GM12891 (cell line): Measurements from ENCODE around the gene FOXB2.
"Not testable (repeated sequence)": the region's sequence is repeated elsewhere in the genome, so short reads cannot be mapped to it uniquely, and the experiment has no call there.

Source experiments
- DNase-seq: peaks from one replicate; pipeline ENCODE4 v3.0.0; 2011; ENCODE audit warnings: low spot score; ENCODE audit not compliant: insufficient read length
- FAIRE-seq: peaks from 2 replicates; lab custom pipeline; 2011; peaks lifted over from hg19 to GRCh38; lab: Jason Lieb, UNC
- PAX5 ChIP-seq: IDR thresholded peaks from 2 replicates; pipeline ENCODE4 v1.6.1; 2011; ENCODE audit warnings: low read length, moderate library complexity, mild to moderate bottlenecking; ENCODE audit not compliant: insufficient read depth, severe bottlenecking
- POLR2A ChIP-seq: IDR thresholded peaks from 2 replicates; pipeline ENCODE4 v1.6.1; 2011; ENCODE audit warnings: low read depth, low read length, control low read depth
- POLR2AphosphoS5 ChIP-seq: IDR thresholded peaks from 2 replicates; pipeline ENCODE4 v1.6.1; 2011; ENCODE audit warnings: low read depth, low read length, control low read depth
- POU2F2 ChIP-seq: IDR thresholded peaks from 2 replicates; pipeline ENCODE4 v1.6.1; 2011; ENCODE audit warnings: low read depth, mild to moderate bottlenecking, control low read depth, low read length, moderate library complexity
- SPI1 ChIP-seq: IDR thresholded peaks from 2 replicates; pipeline ENCODE4 v1.6.1; 2011; ENCODE audit warnings: low read depth, low read length, control low read depth
- TAF1 ChIP-seq: IDR thresholded peaks from 2 replicates; pipeline ENCODE4 v1.6.1; 2011; ENCODE audit warnings: low read depth, low read length, control low read depth

The FOXB2 gene

GRCh38 chr9:77021922-77022782 lies 2.7 kb downstream of the FOXB2 start:
- TF ChIP-seq POLR2AphosphoS5 (no peak), PAX5 (no peak), POLR2A (no peak), TAF1 (no peak), POU2F2 (no peak), SPI1 (no peak)
- FAIRE-seq (no peak), DNase-seq (no peak)

- no peak for DNase-seq
- FAIRE-seq: no peak
- no peak for TF ChIP-seq POU2F2
Measured at GRCh38 chr9:77022783-77023440, 3.5 kb downstream of the FOXB2 start.

GRCh38 chr9:77023726-77024125 lies 4.3 kb downstream of the FOXB2 start:
- DNase-seq: no peak
- TF ChIP-seq TAF1 (no peak), POLR2AphosphoS5 (no peak), POU2F2 (no peak), POLR2A (no peak), PAX5 (no peak), SPI1 (no peak)
- FAIRE-seq: no peak

- TF ChIP-seq TAF1 (no peak), PAX5 (no peak), SPI1 (no peak), POLR2A (no peak), POU2F2 (no peak)
- FAIRE-seq (no peak), DNase-seq (no peak)
Measured at GRCh38 chr9:77024776-77025545, 5.5 kb downstream of the FOXB2 start.

- DNase-seq (no peak), FAIRE-seq (no peak)
- TF ChIP-seq TAF1 (no peak), SPI1 (no peak), PAX5 (no peak), POLR2A (no peak), POLR2AphosphoS5 (no peak), POU2F2 (no peak)
Measured at GRCh38 chr9:77028478-77028877, 9.0 kb downstream of the FOXB2 start.

- FAIRE-seq: no peak
- DNase-seq: no peak
- no peak for TF ChIP-seq TAF1
- no peak for TF ChIP-seq POLR2A
- TF ChIP-seq POU2F2: no peak
- no peak for TF ChIP-seq SPI1
- no peak for TF ChIP-seq POLR2AphosphoS5
- no peak for TF ChIP-seq PAX5
Measured at GRCh38 chr9:77030045-77030444, 10.6 kb downstream of the FOXB2 start.

- TF ChIP-seq POLR2A: no peak
- no peak for TF ChIP-seq POU2F2
- no peak for FAIRE-seq
- DNase-seq: no peak
Measured at GRCh38 chr9:77038281-77039036, 19.0 kb downstream of the FOXB2 start.

GRCh38 chr9:77040340-77040739 lies 20.9 kb downstream of the FOXB2 start:
- TF ChIP-seq SPI1 (no peak), POU2F2 (no peak), TAF1 (no peak), POLR2AphosphoS5 (no peak), POLR2A (no peak), PAX5 (no peak)
- FAIRE-seq: no peak
- no peak for DNase-seq

- not testable (repeated sequence) for DNase-seq, FAIRE-seq
Measured at GRCh38 chr9:77043743-77044142, 24.3 kb downstream of the FOXB2 start.

- not testable (repeated sequence) for DNase-seq, FAIRE-seq
Measured at GRCh38 chr9:77060681-77061080, 41.2 kb downstream of the FOXB2 start.
